ENCODE data around the gene PATJ.

PATJ gene

GRCh38 chr1:62113507-62113906, 371.2 kb downstream of the PATJ start:
- Histone ChIP-seq H3K27ac (ENCODE audit: extremely low read depth, low read depth, low read length) (no peak overlapping the region), H3K36me3 (ENCODE audit: control insufficient read depth in 2 of 2, insufficient read depth in 1 of 2, low read length in 2 of 2) (peaks cover 0 to under 1% of the 10 kb centered on the region in 2 experiments; a peak in 1 of 3 replicates), H3K4me1 (ENCODE audit: control insufficient read depth, insufficient read depth, low read length) (no peaks in the 10 kb centered on the region), H3K4me3 (ENCODE audit: low read depth, low read length) (no peak overlapping the region), H3K9me3 (ENCODE audit: control insufficient read depth, insufficient read depth, low read depth, low read length) (no peaks in the 10 kb centered on the region)
- TF ChIP-seq ZNF18 (tag by site-specific recombination; IDR thresholded peaks at IDR 0.05) (no peak), ZNF843 (tag by site-specific recombination; IDR thresholded peaks at IDR 0.05) (no peak), ZSCAN18 (tag by site-specific recombination; IDR thresholded peaks at IDR 0.05) (no peak), ZNF248 (tag by site-specific recombination; IDR thresholded peaks at IDR 0.05) (no peak), ZNF174 (tag by site-specific recombination; IDR thresholded peaks at IDR 0.05) (no peak), BCL11A (tag by site-specific recombination; IDR thresholded peaks at IDR 0.05; ENCODE audit: low read depth) (no peak), ZNF169 (tag by site-specific recombination; IDR thresholded peaks at IDR 0.05) (no peak), ZBTB10 (tag by site-specific recombination; IDR thresholded peaks at IDR 0.05) (no peak), ZNF580 (tag by site-specific recombination; IDR thresholded peaks at IDR 0.05) (no peak), KLF8 (tag by site-specific recombination; IDR thresholded peaks at IDR 0.05) (no peak), YY2 (tag by site-specific recombination; IDR thresholded peaks at IDR 0.05) (no peak)
- CTCF ChIA-PET: interaction anchor here (0.6 to 1.3 kb wide), 4 partner anchors 9 to 1262 kb away, joined by 3 to 4 read pairs (median 4); no protein-coding TSS in a partner anchor
- POLR2A ChIA-PET: no interaction called here

- Histone ChIP-seq H3K27ac (ENCODE audit: extremely low read depth, low read depth, low read length) (no peak overlapping the region), H3K4me1 (ENCODE audit: control insufficient read depth, insufficient read depth, low read length) (no peaks in the 10 kb centered on the region), H3K4me3 (ENCODE audit: low read depth, low read length) (no peak overlapping the region), H3K36me3 (ENCODE audit: control insufficient read depth in 2 of 2, insufficient read depth in 1 of 2, low read length in 2 of 2) (peaks cover 0 to 3% of the 10 kb centered on the region in 2 experiments; a peak in 1 of 3 replicates), H3K9me3 (ENCODE audit: control insufficient read depth, insufficient read depth, low read depth, low read length) (no peaks in the 10 kb centered on the region)
- POLR2A ChIA-PET: no interaction called here
- CTCF ChIA-PET: interaction anchor here (0.6 to 3.4 kb wide), 4 partner anchors 14 to 35 kb away, joined by 3 to 24 read pairs (median 8); no protein-coding TSS in a partner anchor
- TF ChIP-seq GLIS2 (tag by site-specific recombination; IDR thresholded peaks at IDR 0.05): no peak
- TF ChIP-seq ZNF341 (tag by site-specific recombination; IDR thresholded peaks at IDR 0.05; ENCODE audit: low read depth): no peak
- TF ChIP-seq FEZF1 (tag by site-specific recombination; IDR thresholded peaks at IDR 0.05): no peak
- no peak for TF ChIP-seq ZBTB26 (tag by site-specific recombination; optimal IDR thresholded peaks at IDR 0.05)
- no peak for TF ChIP-seq ZNF776 (tag by site-specific recombination; IDR thresholded peaks at IDR 0.05; ENCODE audit: borderline replicate concordance)
- no peak for TF ChIP-seq TSHZ1 (tag by site-specific recombination; IDR thresholded peaks at IDR 0.05; ENCODE audit: borderline replicate concordance)
- TF ChIP-seq MYNN (tag by site-specific recombination; IDR thresholded peaks at IDR 0.05; ENCODE audit: borderline replicate concordance): no peak
- TF ChIP-seq CTCF (tag by site-specific recombination; IDR thresholded peaks at IDR 0.05): no peak
Measured at GRCh38 chr1:62117018-62117750, 374.9 kb downstream of the PATJ start.
